ENCODE data around the gene SAMD3. TPM values are rescaled to one million over a fixed set of nuclear protein-coding genes. Genes with fewer than 3 reads are reported as not detected.
"Not testable (repeated sequence)": the region's sequence is repeated elsewhere in the genome, so short reads cannot be mapped to it uniquely, and the experiment has no call there.

SAMD3 gene
- total and polyA plus RNA-seq, 2 donors (not counting 3 experiments of a cell fraction or from before 2014, with no cell fraction given) = not detected

DNA sequence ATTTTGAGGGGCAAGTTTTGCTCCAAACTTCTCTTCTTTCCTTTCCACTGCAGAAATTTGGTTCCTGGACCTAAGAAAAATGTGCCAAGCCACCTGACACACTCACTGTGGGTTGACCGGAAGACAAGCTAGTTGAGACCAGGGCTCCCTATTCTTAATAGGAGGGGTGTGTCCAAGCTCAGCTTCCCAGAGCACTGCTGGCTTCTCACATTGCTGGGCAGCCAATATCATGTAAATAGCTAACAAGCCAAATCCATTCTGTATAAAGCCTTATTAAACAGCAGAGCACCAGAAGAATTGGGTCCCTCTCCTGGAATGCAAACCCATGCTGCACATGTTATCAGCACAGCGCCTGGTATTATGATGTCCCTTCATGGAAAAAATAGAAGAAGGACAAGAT, 17.0 kb upstream of the SAMD3 start:
- dilution Hi-C loops (cut with MboI; ENCODE audit: extremely low pct_ligation_motif_present, low sequenced_read_pairs) = no loop called here
- H3K4me1 ChIP-seq (ENCODE audit: control insufficient read depth, extremely low read depth, insufficient read depth, low read length) = no peaks in the 10 kb centered on the region
- BruUV-seq (replicated peaks) = no TSS peak
- H3K9me3 ChIP-seq (replicated peaks; ENCODE audit: control insufficient read depth, insufficient read depth, low read length) = no peaks in the 10 kb centered on the region
- intact Hi-C loops (cut with micrococcal nuclease) = no loop called here
- no peak overlapping the region for H3K4me3 ChIP-seq (replicated peaks in 1 of 3; ENCODE audit: insufficient read depth in 1 of 3, low read depth in 1 of 3, low read length in 3 of 3)
- DNase-seq (ENCODE audit: low read depth, low spot score) = no peak
- TF ChIP-seq POLR2AphosphoS5 (IDR thresholded peaks at IDR 0.05; ENCODE audit: insufficient read depth, low read depth, low read length) (no peak), POLR2A (IDR thresholded peaks at IDR 0.05; ENCODE audit: low read depth, low read length) (no peak), EZH2 (IDR thresholded peaks at IDR 0.05; ENCODE audit: borderline replicate concordance, low read depth, low read length, severe bottlenecking) (no peak), MYC (IDR thresholded peaks at IDR 0.05; ENCODE audit: low read depth, low read length) (no peak), JUN (IDR thresholded peaks at IDR 0.05; ENCODE audit: borderline replicate concordance, insufficient read depth, insufficient read length, low read depth) (no peak), FOS (IDR thresholded peaks at IDR 0.05; ENCODE audit: borderline replicate concordance, insufficient read depth, low read length) (no peak)
- POLR2A ChIA-PET = no interaction called here
- no peaks in the 10 kb centered on the region for H3K36me3 ChIP-seq (ENCODE audit: control insufficient read depth in 2 of 2, extremely low read depth in 1 of 2, insufficient read depth in 2 of 2, low read length in 2 of 2)
- no peak overlapping the region for H3K4me2 ChIP-seq (ENCODE audit: insufficient read depth, low read length)
- no peaks in the 10 kb centered on the region for H3K79me2 ChIP-seq (ENCODE audit: control insufficient read depth, insufficient read depth, low read length)
- no peak overlapping the region for H2AFZ ChIP-seq (ENCODE audit: low read depth, low read length)
- no peaks in the 10 kb centered on the region for H3K9me1 ChIP-seq (replicated peaks; ENCODE audit: control insufficient read depth, extremely low read depth, insufficient read depth, low read length)
- no peak overlapping the region for H3K9ac ChIP-seq (replicated peaks; ENCODE audit: extremely low read depth, insufficient read depth, low read length)
- FAIRE-seq = no peak
- no peak overlapping the region for H3K27ac ChIP-seq (ENCODE audit: insufficient read depth, low read depth, low read length)
- no peaks in the 10 kb centered on the region for H4K20me1 ChIP-seq (replicated peaks; ENCODE audit: control insufficient read depth, extremely low read depth, insufficient read depth, low read length)
- H3K27me3 ChIP-seq (ENCODE audit: control insufficient read depth in 2 of 2, insufficient read depth in 2 of 2, low read length in 2 of 2) = peaks cover 0 to 2% of the 10 kb centered on the region in 2 experiments
- CTCF ChIA-PET = interaction anchor here (1.2 to 1.6 kb wide), 2 partner anchors 43 to 54 kb away, joined by 3 to 4 read pairs; no protein-coding TSS in a partner anchor

DNA sequence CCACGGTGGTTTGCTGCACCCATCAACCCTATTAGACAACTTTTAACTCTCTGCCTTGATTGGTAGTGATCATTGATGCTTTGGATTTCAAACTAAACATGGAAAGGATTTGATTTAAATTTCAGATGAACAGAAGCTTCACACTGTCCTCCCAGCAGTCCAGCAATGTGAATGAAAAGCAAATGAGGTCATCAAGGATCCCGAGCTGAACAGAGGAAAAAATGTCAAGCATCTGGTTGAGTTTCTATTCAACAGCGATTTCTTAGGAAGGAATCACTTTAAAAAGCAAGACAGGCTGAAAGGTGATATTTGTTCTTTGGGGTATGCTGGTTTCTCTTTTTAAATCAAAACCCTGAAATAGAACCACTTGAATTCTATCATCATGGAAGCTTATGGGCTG, 10.6 kb upstream of the SAMD3 start:
- no peak for FAIRE-seq
- Histone ChIP-seq H3K9ac (replicated peaks; ENCODE audit: extremely low read depth, insufficient read depth, low read length) (no peak overlapping the region), H3K27ac (ENCODE audit: insufficient read depth, low read depth, low read length) (no peak overlapping the region), H3K4me2 (ENCODE audit: insufficient read depth, low read length) (no peak overlapping the region), H3K9me1 (replicated peaks; ENCODE audit: control insufficient read depth, extremely low read depth, insufficient read depth, low read length) (no peaks in the 10 kb centered on the region), H3K27me3 (ENCODE audit: control insufficient read depth in 2 of 2, insufficient read depth in 2 of 2, low read length in 2 of 2) (no peaks in the 10 kb centered on the region), H4K20me1 (replicated peaks; ENCODE audit: control insufficient read depth, extremely low read depth, insufficient read depth, low read length) (no peaks in the 10 kb centered on the region), H3K4me3 (replicated peaks in 1 of 3; ENCODE audit: insufficient read depth in 1 of 3, low read depth in 1 of 3, low read length in 3 of 3) (no peak overlapping the region), H3K36me3 (ENCODE audit: control insufficient read depth in 2 of 2, extremely low read depth in 1 of 2, insufficient read depth in 2 of 2, low read length in 2 of 2) (no peaks in the 10 kb centered on the region), H2AFZ (ENCODE audit: low read depth, low read length) (no peak overlapping the region), H3K4me1 (ENCODE audit: control insufficient read depth, extremely low read depth, insufficient read depth, low read length) (no peaks in the 10 kb centered on the region), H3K9me3 (replicated peaks; ENCODE audit: control insufficient read depth, insufficient read depth, low read length) (no peaks in the 10 kb centered on the region), H3K79me2 (ENCODE audit: control insufficient read depth, insufficient read depth, low read length) (no peaks in the 10 kb centered on the region)
- intact Hi-C loops (cut with micrococcal nuclease) (no loop called here), dilution Hi-C loops (cut with MboI; ENCODE audit: extremely low pct_ligation_motif_present, low sequenced_read_pairs) (no loop called here)
- ChIA-PET POLR2A (no interaction called here), CTCF (no interaction called here)
- TF ChIP-seq POLR2AphosphoS5 (IDR thresholded peaks at IDR 0.05; ENCODE audit: insufficient read depth, low read depth, low read length) (no peak), EZH2 (IDR thresholded peaks at IDR 0.05; ENCODE audit: borderline replicate concordance, low read depth, low read length, severe bottlenecking) (no peak)
- BruUV-seq (replicated peaks) = no TSS peak
- no peak for DNase-seq (ENCODE audit: low read depth, low spot score)

DNA sequence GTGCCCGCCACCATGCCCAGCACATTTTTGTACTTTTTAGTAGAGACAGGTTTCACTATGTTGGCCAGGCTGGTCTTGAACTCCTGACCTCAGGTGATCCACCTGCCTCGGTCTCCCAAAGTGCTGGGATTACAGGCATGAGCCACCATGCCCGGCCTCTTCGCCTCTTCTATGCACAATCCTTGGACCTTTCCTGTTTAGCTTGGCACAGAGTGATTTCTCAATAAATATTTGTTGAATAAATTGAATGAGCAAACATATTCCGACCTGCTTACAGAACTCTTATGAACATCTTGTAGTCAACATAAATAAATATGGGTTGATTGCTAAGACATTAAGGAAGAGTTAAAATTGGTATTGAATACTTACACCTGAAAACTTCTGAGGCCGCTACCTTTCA, 7.8 kb upstream of the SAMD3 start:
- H3K9me3 ChIP-seq (replicated peaks; ENCODE audit: control insufficient read depth, insufficient read depth, low read length); CTCF ChIA-PET; dilution Hi-C loops (cut with MboI; ENCODE audit: extremely low pct_ligation_motif_present, low sequenced_read_pairs); FAIRE-seq; DNase-seq (ENCODE audit: low read depth, low spot score); H2AFZ ChIP-seq (ENCODE audit: low read depth, low read length); H3K27ac ChIP-seq (ENCODE audit: insufficient read depth, low read depth, low read length); H3K9ac ChIP-seq (replicated peaks; ENCODE audit: extremely low read depth, insufficient read depth, low read length); H3K27me3 ChIP-seq (ENCODE audit: control insufficient read depth in 2 of 2, insufficient read depth in 2 of 2, low read length in 2 of 2); POLR2A ChIA-PET; H3K4me2 ChIP-seq (ENCODE audit: insufficient read depth, low read length); H3K36me3 ChIP-seq (ENCODE audit: control insufficient read depth in 2 of 2, extremely low read depth in 1 of 2, insufficient read depth in 2 of 2, low read length in 2 of 2); H3K4me1 ChIP-seq (ENCODE audit: control insufficient read depth, extremely low read depth, insufficient read depth, low read length); intact Hi-C loops (cut with micrococcal nuclease); H4K20me1 ChIP-seq (replicated peaks; ENCODE audit: control insufficient read depth, extremely low read depth, insufficient read depth, low read length); H3K4me3 ChIP-seq (replicated peaks in 1 of 3; ENCODE audit: insufficient read depth in 1 of 3, low read depth in 1 of 3, low read length in 3 of 3); H3K9me1 ChIP-seq (replicated peaks; ENCODE audit: control insufficient read depth, extremely low read depth, insufficient read depth, low read length); H3K79me2 ChIP-seq (ENCODE audit: control insufficient read depth, insufficient read depth, low read length); BruUV-seq (replicated peaks): not testable (repeated sequence)

All from endothelial cell of umbilical vein (primary cell).